HG02571 (cell line): ENCODE results near the gene ARHGEF7.

ENCODE experiments used
- ATAC-seq: cut with Tn5 transposase; IDR thresholded peaks from one replicate; pipeline ENCODE4 v1.9.1; 2021; ENCODE audit warnings: mild to moderate bottlenecking, moderate library complexity; ENCODE audit not compliant: unreplicated experiment

Gene ARHGEF7

GRCh38 chr13:111337741-111338140 is 222.6 kb downstream of the ARHGEF7 start:
- ATAC-seq, result no peak

- ATAC-seq, result no peak
Measured at GRCh38 chr13:111338841-111339240, 223.7 kb downstream of the ARHGEF7 start.

GRCh38 chr13:111339366-111340143 is 224.4 kb downstream of the ARHGEF7 start:
- no peak for ATAC-seq

GRCh38 chr13:111341886-111342285 is 226.8 kb downstream of the ARHGEF7 start:
- no peak for ATAC-seq

- no peak for ATAC-seq
Measured at GRCh38 chr13:111342721-111343120, 227.6 kb downstream of the ARHGEF7 start.

- no peak for ATAC-seq
Measured at GRCh38 chr13:111343186-111343805, 228.2 kb downstream of the ARHGEF7 start.

GRCh38 chr13:111344471-111345191 is 229.5 kb downstream of the ARHGEF7 start:
- ATAC-seq, result no peak

GRCh38 chr13:111345682-111346081 is 230.6 kb downstream of the ARHGEF7 start:
- no peak for ATAC-seq

GRCh38 chr13:111346101-111346680 is 231.1 kb downstream of the ARHGEF7 start:
- no peak for ATAC-seq

- no peak for ATAC-seq
Measured at GRCh38 chr13:111347438-111347837, 232.3 kb downstream of the ARHGEF7 start.

GRCh38 chr13:111353508-111353907 is 238.4 kb downstream of the ARHGEF7 start:
- no peak for ATAC-seq

GRCh38 chr13:111354789-111355188 is 239.7 kb downstream of the ARHGEF7 start:
- no peak for ATAC-seq
